Inflammatory macrophage treated with lipopolysaccharide for 1 hour (primary cell): ENCODE data around the gene GOLGA8R.
"Not testable (repeated sequence)": the region's sequence is repeated elsewhere in the genome, so short reads cannot be mapped to it uniquely, and the experiment has no call there.

Source experiments
- DNase-seq, 2 donors: peaks; one replicate each; pipeline ENCODE4 v3.0.0-alpha.2; 2020 to 2022

GOLGA8R gene

GRCh38 chr15:30414160-30414559, at the start of gene GOLGA8R:
Gene GOLGA8R (minus strand): TSS chr15:30414260. CDS start chr15:30414162, 98 bp downstream.
- DNase-seq = not testable (repeated sequence)

- not testable (repeated sequence) for DNase-seq
Observed at GRCh38 chr15:30463849-30464248, 49.8 kb upstream of the GOLGA8R start.

GRCh38 chr15:30462176-30462575, 48.1 kb upstream of the GOLGA8R start:
- DNase-seq = not testable (repeated sequence)

GRCh38 chr15:30452702-30453101, 38.6 kb upstream of the GOLGA8R start:
- DNase-seq = not testable (repeated sequence)

- DNase-seq = not testable (repeated sequence)
Observed at GRCh38 chr15:30438348-30438747, 24.3 kb upstream of the GOLGA8R start.

GRCh38 chr15:30435878-30436277, 21.8 kb upstream of the GOLGA8R start:
- not testable (repeated sequence) for DNase-seq

- DNase-seq = not testable (repeated sequence)
Observed at GRCh38 chr15:30420723-30421122, 6.7 kb upstream of the GOLGA8R start.

- DNase-seq = not testable (repeated sequence)
Observed at GRCh38 chr15:30407636-30408035, 6.4 kb downstream of the GOLGA8R start.

GRCh38 chr15:30398988-30399387, 15.1 kb downstream of the GOLGA8R start:
- not testable (repeated sequence) for DNase-seq

- not testable (repeated sequence) for DNase-seq
Observed at GRCh38 chr15:30393664-30393991, 20.4 kb downstream of the GOLGA8R start.

GRCh38 chr15:30392766-30393663, 21.0 kb downstream of the GOLGA8R start, which contains the start of gene CHRFAM7A:
Gene CHRFAM7A (minus strand): TSS chr15:30393540. CDS start chr15:30383351, 10,189 bp downstream.
- DNase-seq = not testable (repeated sequence)

- not testable (repeated sequence) for DNase-seq
Observed at GRCh38 chr15:30386318-30386887, 27.7 kb downstream of the GOLGA8R start.

GRCh38 chr15:30377082-30377413, 37.0 kb downstream of the GOLGA8R start:
- DNase-seq = not testable (repeated sequence)

- not testable (repeated sequence) for DNase-seq
Observed at GRCh38 chr15:30376375-30377081, 37.5 kb downstream of the GOLGA8R start.

GRCh38 chr15:30375872-30376271, 38.2 kb downstream of the GOLGA8R start:
- DNase-seq = not testable (repeated sequence)

- not testable (repeated sequence) for DNase-seq
Observed at GRCh38 chr15:30374862-30375261, 39.2 kb downstream of the GOLGA8R start.

GRCh38 chr15:30368271-30368670, 45.8 kb downstream of the GOLGA8R start:
- not testable (repeated sequence) for DNase-seq

GRCh38 chr15:30367246-30367645, 46.8 kb downstream of the GOLGA8R start:
- DNase-seq = not testable (repeated sequence)

GRCh38 chr15:30361404-30361803, 52.7 kb downstream of the GOLGA8R start:
- DNase-seq = not testable (repeated sequence)

- not testable (repeated sequence) for DNase-seq
Observed at GRCh38 chr15:30360990-30361389, 53.1 kb downstream of the GOLGA8R start.

GRCh38 chr15:30355043-30355442, 59.0 kb downstream of the GOLGA8R start:
- not testable (repeated sequence) for DNase-seq
